ENCODE data around the gene MZF1.

- TF ChIP-seq CTCF (conservative IDR thresholded peaks at IDR 0.05; ENCODE audit: low read length): no peak
- TF ChIP-seq EZH2phosphoT487 (IDR thresholded peaks at IDR 0.05; ENCODE audit: borderline replicate concordance, low read depth, low read length): no peak
These were observed 28.4 kb downstream of the MZF1 start for GRCh38 chr19:58544591-58545285.
